H9 (cell line): Measurements from ENCODE around the gene IL1RL2. TPM values are rescaled to one million over a fixed set of nuclear protein-coding genes. Genes with fewer than 3 reads are reported as not detected.

Experiments used
- DNase-seq: peaks from one replicate; pipeline ENCODE4 v3.0.0-alpha.2; 2017
- H2AFZ ChIP-seq: one replicate; pipeline ENCODE4 v1.6.1; 2013; ENCODE audit warnings: mild to moderate bottlenecking, low read length, control low read depth, moderate library complexity
- H2AK5ac ChIP-seq: 2 replicates; pipeline ENCODE4 v1.6.1; 2013; ENCODE audit warnings: low read length, control low read depth, mixed read lengths; ENCODE audit not compliant: insufficient read length
- H2BK120ac ChIP-seq: one replicate; pipeline ENCODE4 v1.6.1; 2013; ENCODE audit warnings: low read depth, mild to moderate bottlenecking, low read length, control low read depth, inconsistent platforms; ENCODE audit not compliant: poor library complexity, severe bottlenecking
- H2BK12ac ChIP-seq: 2 replicates; pipeline ENCODE4 v1.6.1; 2013; ENCODE audit warnings: low read length, control low read depth, mixed read lengths, low read depth; ENCODE audit not compliant: insufficient read length
- H2BK15ac ChIP-seq: 2 replicates; pipeline ENCODE4 v1.6.1; 2013; ENCODE audit warnings: low read depth, low read length, control low read depth
- H2BK20ac ChIP-seq: one replicate; pipeline ENCODE4 v1.6.1; 2013; ENCODE audit warnings: low read depth, mild to moderate bottlenecking, low read length, control low read depth, inconsistent platforms; ENCODE audit not compliant: poor library complexity, severe bottlenecking
- H2BK5ac ChIP-seq: 2 replicates; pipeline ENCODE4 v1.6.1; 2013; ENCODE audit warnings: low read length, control low read depth, mixed read lengths; ENCODE audit not compliant: insufficient read length
- H3K14ac ChIP-seq: 2 replicates; pipeline ENCODE4 v1.6.1; 2013; ENCODE audit warnings: low read length, control low read depth; ENCODE audit not compliant: insufficient read depth
- H3K18ac ChIP-seq: 2 replicates; pipeline ENCODE4 v1.6.1; 2013; ENCODE audit warnings: low read depth, mild to moderate bottlenecking, mixed read lengths, low read length, control low read depth; ENCODE audit not compliant: insufficient read length
- H3K23ac ChIP-seq: 2 replicates; pipeline ENCODE4 v1.6.1; 2013; ENCODE audit warnings: low read length, control low read depth, mixed read lengths, low read depth; ENCODE audit not compliant: insufficient read length
- H3K23me2 ChIP-seq: 2 replicates; pipeline ENCODE4 v1.6.1; 2013; ENCODE audit warnings: low read depth, mild to moderate bottlenecking, mixed read lengths, low read length, control low read depth; ENCODE audit not compliant: insufficient read length, poor library complexity, severe bottlenecking
- H3K27ac ChIP-seq: 2 replicates; pipeline ENCODE4 v1.5.1; 2013; ENCODE audit warnings: low read length, control low read depth, mixed read lengths, low read depth; ENCODE audit not compliant: insufficient read length
- H3K27me3 ChIP-seq: 2 replicates; pipeline ENCODE4 v1.6.1; 2013; ENCODE audit warnings: low read length, control low read depth, inconsistent platforms; ENCODE audit not compliant: insufficient read depth
- H3K4ac ChIP-seq: 2 replicates; pipeline ENCODE4 v1.6.1; 2013; ENCODE audit warnings: low read depth, mild to moderate bottlenecking, control low read depth, inconsistent platforms, low read length, moderate library complexity
- H3K4me1 ChIP-seq: 2 replicates; pipeline ENCODE4 v1.6.1; 2013; ENCODE audit warnings: low read length, control low read depth, inconsistent platforms; ENCODE audit not compliant: insufficient read depth
- H3K4me2 ChIP-seq: 2 replicates; pipeline ENCODE4 v1.6.1; 2013; ENCODE audit warnings: low read length, control low read depth, mixed read lengths; ENCODE audit not compliant: insufficient read length, insufficient read depth
- H3K56ac ChIP-seq: 2 replicates; pipeline ENCODE4 v1.6.1; 2013; ENCODE audit warnings: low read depth, mild to moderate bottlenecking, mixed read lengths, low read length, control low read depth; ENCODE audit not compliant: insufficient read length
- H3K79me1 ChIP-seq: 2 replicates; pipeline ENCODE4 v1.6.1; 2013; ENCODE audit warnings: low read depth, mild to moderate bottlenecking, moderate library complexity, low read length, control low read depth, inconsistent platforms; ENCODE audit not compliant: insufficient read depth, poor library complexity, severe bottlenecking
- H3K79me2 ChIP-seq: 2 replicates; pipeline ENCODE4 v1.6.1; 2013; ENCODE audit warnings: low read length, control low read depth, inconsistent platforms; ENCODE audit not compliant: insufficient read depth
- H3K9ac ChIP-seq: 2 replicates; pipeline ENCODE4 v1.6.1; 2013; ENCODE audit warnings: low read length, control low read depth, mixed read lengths; ENCODE audit not compliant: insufficient read length; ENCODE audit errors: extremely low read depth
- H3K9me3 ChIP-seq: one replicate; pipeline ENCODE4 v1.6.1; 2013; ENCODE audit warnings: low read depth, low read length, inconsistent platforms; ENCODE audit not compliant: control insufficient read depth
- H3T11ph ChIP-seq: one replicate; pipeline ENCODE4 v1.6.1; 2013; ENCODE audit warnings: mild to moderate bottlenecking, low read length, control low read depth, inconsistent platforms
- H4K20me1 ChIP-seq: one replicate; pipeline ENCODE4 v1.6.1; 2013; ENCODE audit not compliant: control insufficient read depth, insufficient read length, insufficient read depth
- H4K5ac ChIP-seq: 2 replicates; pipeline ENCODE4 v1.6.1; 2013; ENCODE audit warnings: low read depth, mild to moderate bottlenecking, mixed read lengths, low read length, control low read depth; ENCODE audit not compliant: insufficient read length
- H4K8ac ChIP-seq: replicated peaks from 2 replicates; pipeline ENCODE4 v1.6.1; 2013; ENCODE audit warnings: low read length, control low read depth, mixed read lengths, low read depth; ENCODE audit not compliant: insufficient read length
- H4K91ac ChIP-seq: 2 replicates; pipeline ENCODE4 v1.6.1; 2013; ENCODE audit warnings: low read depth, mild to moderate bottlenecking, moderate library complexity, mixed read lengths, low read length, control low read depth; ENCODE audit not compliant: insufficient read length
- H3K27ac Mint-ChIP-seq, 3 experiments: 2 replicates in 2 of 3; 3 replicates in 1 of 3; pipeline ENCODE4 v1.8.0; 2020 to 2021; ENCODE audit warnings: mixed read lengths in 3 of 3, mild to moderate bottlenecking in 1 of 3, moderate library complexity in 1 of 3
- H3K27me3 Mint-ChIP-seq: 2 replicates; pipeline ENCODE4 v1.8.0; 2021; ENCODE audit warnings: low read depth, mild to moderate bottlenecking, moderate library complexity, mixed read lengths
- H3K36me3 Mint-ChIP-seq, 3 experiments: 2 replicates in 2 of 3; 3 replicates in 1 of 3; pipeline ENCODE4 v1.8.0; 2020 to 2021; ENCODE audit warnings: low read depth in 3 of 3, mixed read lengths in 3 of 3; ENCODE audit not compliant: insufficient read depth in 1 of 3
- H3K4me1 Mint-ChIP-seq, 2 experiments: 2 replicates each; pipeline ENCODE4 v1.8.0; 2020; ENCODE audit warnings: mixed read lengths in 2 of 2
- H3K4me3 Mint-ChIP-seq, 2 experiments: 2 replicates in 1 of 2; 3 replicates in 1 of 2; pipeline ENCODE4 v1.8.0; 2020 to 2021; ENCODE audit warnings: mild to moderate bottlenecking in 2 of 2, mixed read lengths in 2 of 2, moderate library complexity in 1 of 2
- H3K9me3 Mint-ChIP-seq, 2 experiments: 2 replicates in 1 of 2; 3 replicates in 1 of 2; pipeline ENCODE4 v1.8.0; 2020; ENCODE audit warnings: mild to moderate bottlenecking in 2 of 2, mixed read lengths in 2 of 2, moderate library complexity in 1 of 2
- WGBS: extraction: QIAGEN DNeasy Blood & Tissue Kit; methylation state at CpG from one replicate; pipeline ENCODE4 v1.1.7; 2013; ENCODE audit warnings: missing lambda C conversion rate, low lambda C conversion rate, mixed read lengths; ENCODE audit not compliant: insufficient read length; ENCODE audit errors: extremely low coverage; 5-methylcytosine and 5-hydroxymethylcytosine counted together
- total RNA-seq: library from RNA; stranded (reverse); gene quantifications from 2 replicates; pipeline ENCODE4 v1.2.1, GENCODE V29; 2021
- TF ChIP-seq, protein P1 (sequence below): fragments of 200-600 bp; sonication (generic); conservative IDR thresholded peaks from 3 replicates; pipeline ENCODE4 v1.8.0; 2021; ENCODE audit warnings: antibody characterized with exemption, mild to moderate bottlenecking

Gene IL1RL2
- total RNA-seq, 1 experiment from 2014 or later, result not detected

DNA sequence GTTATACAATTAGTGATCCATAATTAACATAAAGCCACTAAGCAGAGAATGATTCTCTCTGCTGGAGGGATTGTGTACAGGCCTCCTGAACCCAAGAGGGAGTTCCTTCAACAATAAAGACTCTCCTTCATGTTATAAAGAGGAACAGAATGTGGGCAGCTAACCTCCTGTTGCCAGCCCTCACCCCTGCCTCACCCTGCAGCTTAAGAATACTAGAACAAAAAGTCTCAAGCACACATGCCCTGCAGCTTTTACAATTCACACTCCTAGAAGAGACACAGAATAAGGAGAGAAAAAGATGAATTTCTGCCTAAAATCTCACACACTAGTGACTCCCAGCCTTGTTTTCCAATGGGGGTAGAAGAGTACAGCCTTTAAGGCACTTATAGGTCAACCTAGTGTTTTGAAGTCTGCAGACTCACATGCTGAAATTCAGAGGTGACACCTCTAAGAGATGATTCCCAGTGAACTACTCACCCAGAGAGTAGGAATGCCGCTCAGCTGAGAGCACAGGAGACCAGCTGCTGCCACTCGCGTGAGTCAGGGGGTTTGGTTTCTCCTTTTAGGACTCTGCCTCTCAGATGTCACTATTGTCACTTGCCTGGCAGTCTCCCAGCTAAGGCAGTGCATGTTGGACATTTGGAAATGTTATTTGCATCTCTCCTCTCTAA, 92.0 kb downstream of the IL1RL2 start:
- H3T11ph ChIP-seq, result no peak overlapping the region
- no peaks in the 10 kb centered on the region for H3K27me3 ChIP-seq
- peaks cover 7 to 8% of the 10 kb centered on the region in 2 experiments for H3K9me3 Mint-ChIP-seq
- no peaks in the 10 kb centered on the region for H3K27me3 Mint-ChIP-seq
- H3K4ac ChIP-seq, result no peak overlapping the region
- H4K20me1 ChIP-seq, result no peaks in the 10 kb centered on the region
- H3K23me2 ChIP-seq, result no peaks in the 10 kb centered on the region
- no peak overlapping the region for H2BK12ac ChIP-seq
- no peak overlapping the region for H3K27ac Mint-ChIP-seq
- WGBS, result no CpG with 5 or more reads among the region's 3 CpGs
- no peak overlapping the region for H3K14ac ChIP-seq
- H3K79me2 ChIP-seq, result no peaks in the 10 kb centered on the region
- H3K4me2 ChIP-seq, result no peak overlapping the region
- H2BK5ac ChIP-seq, result no peak overlapping the region
- no peaks in the 10 kb centered on the region for H3K79me1 ChIP-seq
- no peak overlapping the region for H4K5ac ChIP-seq
- H2BK15ac ChIP-seq, result no peak overlapping the region
- no peak overlapping the region for H3K23ac ChIP-seq
- peaks cover 0 to 6% (median 4%) of the 10 kb centered on the region in 3 experiments; a peak in 3 of 7 replicates for H3K36me3 Mint-ChIP-seq
- no peak overlapping the region for H2BK120ac ChIP-seq
- H3K9me3 ChIP-seq, result no peaks in the 10 kb centered on the region
- TF ChIP-seq, protein P1, sequence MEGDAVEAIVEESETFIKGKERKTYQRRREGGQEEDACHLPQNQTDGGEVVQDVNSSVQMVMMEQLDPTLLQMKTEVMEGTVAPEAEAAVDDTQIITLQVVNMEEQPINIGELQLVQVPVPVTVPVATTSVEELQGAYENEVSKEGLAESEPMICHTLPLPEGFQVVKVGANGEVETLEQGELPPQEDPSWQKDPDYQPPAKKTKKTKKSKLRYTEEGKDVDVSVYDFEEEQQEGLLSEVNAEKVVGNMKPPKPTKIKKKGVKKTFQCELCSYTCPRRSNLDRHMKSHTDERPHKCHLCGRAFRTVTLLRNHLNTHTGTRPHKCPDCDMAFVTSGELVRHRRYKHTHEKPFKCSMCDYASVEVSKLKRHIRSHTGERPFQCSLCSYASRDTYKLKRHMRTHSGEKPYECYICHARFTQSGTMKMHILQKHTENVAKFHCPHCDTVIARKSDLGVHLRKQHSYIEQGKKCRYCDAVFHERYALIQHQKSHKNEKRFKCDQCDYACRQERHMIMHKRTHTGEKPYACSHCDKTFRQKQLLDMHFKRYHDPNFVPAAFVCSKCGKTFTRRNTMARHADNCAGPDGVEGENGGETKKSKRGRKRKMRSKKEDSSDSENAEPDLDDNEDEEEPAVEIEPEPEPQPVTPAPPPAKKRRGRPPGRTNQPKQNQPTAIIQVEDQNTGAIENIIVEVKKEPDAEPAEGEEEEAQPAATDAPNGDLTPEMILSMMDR, result no peak
- H3K4me3 Mint-ChIP-seq, result no peak overlapping the region
- no peak overlapping the region for H4K91ac ChIP-seq
- H3K9ac ChIP-seq, result no peak overlapping the region
- H3K4me1 ChIP-seq, result no peaks in the 10 kb centered on the region
- no peak overlapping the region for H4K8ac ChIP-seq
- H3K27ac ChIP-seq, result no peak overlapping the region
- no peak overlapping the region for H2AFZ ChIP-seq
- H3K18ac ChIP-seq, result no peak overlapping the region
- DNase-seq, result no peak
- no peak overlapping the region for H3K56ac ChIP-seq
- no peaks in the 10 kb centered on the region for H3K4me1 Mint-ChIP-seq
- no peak overlapping the region for H2AK5ac ChIP-seq
- H2BK20ac ChIP-seq, result no peak overlapping the region
